CD4-positive, alpha-beta memory T cell (primary cell): ENCODE data around the gene SLC35A3. TPM values are rescaled to one million over a fixed set of nuclear protein-coding genes. Genes with fewer than 3 reads are reported as not detected.
"Not testable (repeated sequence)": the region's sequence is repeated elsewhere in the genome, so short reads cannot be mapped to it uniquely, and the experiment has no call there.

Source experiments
- CTCF ChIA-PET: fragments of 350-600 bp; sonication (Branson Sonifier 250); formaldehyde crosslinking; loops from one replicate; lab custom pipeline; 2021; ENCODE audit warnings: inconsistent platforms; ENCODE audit not compliant: partially characterized antibody; lab: Charles Lee
- POLR2A ChIA-PET: fragments of 350-600 bp; sonication (Branson Sonifier 250); formaldehyde crosslinking; loops from one replicate; lab custom pipeline; 2021; ENCODE audit not compliant: partially characterized antibody; lab: Charles Lee
- DNase-seq, 5 donors: peaks; one replicate each; pipeline versions ENCODE4 v3.0.0 to v3.0.0-alpha.2; 2020 to 2022; ENCODE audit warnings: mixed read lengths in 1 of 5
- H3K27ac ChIP-seq: one replicate; pipeline ENCODE4 v1.7.0; 2013; ENCODE audit warnings: low read depth, low read length
- H3K27me3 ChIP-seq: 2 replicates; pipeline ENCODE4 v1.7.0; 2013; ENCODE audit warnings: mild to moderate bottlenecking, low read length, moderate library complexity; ENCODE audit not compliant: insufficient read depth
- H3K36me3 ChIP-seq: 2 replicates; pipeline ENCODE4 v1.7.0; 2013; ENCODE audit warnings: mild to moderate bottlenecking, low read length, moderate library complexity; ENCODE audit not compliant: insufficient read depth
- H3K4me1 ChIP-seq: 2 replicates; pipeline ENCODE4 v1.7.0; 2013; ENCODE audit warnings: mild to moderate bottlenecking, low read length, moderate library complexity; ENCODE audit not compliant: insufficient read depth
- H3K4me3 ChIP-seq, 2 donors: one replicate each; pipeline ENCODE4 v1.7.0; 2013; ENCODE audit warnings: low read length in 2 of 2, mild to moderate bottlenecking in 1 of 2
- H3K9me3 ChIP-seq, 2 donors: one replicate each; pipeline ENCODE4 v1.7.0; 2013; ENCODE audit warnings: low read length in 2 of 2, control low read depth in 1 of 2; ENCODE audit not compliant: control insufficient read depth in 1 of 2
- H3K27ac Mint-ChIP-seq, 7 donors: one replicate each; pipeline ENCODE4 v1.8.0; 2020 to 2021; ENCODE audit warnings: mixed read lengths in 7 of 7, mild to moderate bottlenecking in 6 of 7, inconsistent platforms in 3 of 7, moderate library complexity in 3 of 7
- H3K27me3 Mint-ChIP-seq, 2 donors: one replicate each; pipeline ENCODE4 v1.8.0; 2020 to 2021; ENCODE audit warnings: mixed read lengths in 2 of 2
- H3K36me3 Mint-ChIP-seq, 2 donors: one replicate each; pipeline ENCODE4 v1.8.0; 2020 to 2021; ENCODE audit warnings: mixed read lengths in 2 of 2, inconsistent platforms in 1 of 2, mild to moderate bottlenecking in 1 of 2
- H3K4me1 Mint-ChIP-seq, 4 donors: one replicate each; pipeline ENCODE4 v1.8.0; 2020 to 2021; ENCODE audit warnings: mixed read lengths in 4 of 4, mild to moderate bottlenecking in 1 of 4
- H3K4me3 Mint-ChIP-seq, 8 donors: one replicate each; pipeline ENCODE4 v1.8.0; 2020 to 2021; ENCODE audit warnings: mixed read lengths in 8 of 8, mild to moderate bottlenecking in 7 of 8, moderate library complexity in 6 of 8, inconsistent platforms in 3 of 8
- H3K9me3 Mint-ChIP-seq, 8 donors: one replicate each; pipeline ENCODE4 v1.8.0; 2020 to 2021; ENCODE audit warnings: mixed read lengths in 8 of 8, mild to moderate bottlenecking in 5 of 8, inconsistent platforms in 3 of 8, moderate library complexity in 1 of 8
- intact Hi-C: fragments of 100-400 bp; cut with micrococcal nuclease; formaldehyde crosslinking; loops from one replicate; pipeline ENCODE4 v1.15.1; 2023
- polyA plus RNA-seq, 2 donors: library from polyadenylated mRNA; unstranded; fragments of 300-500 nt; fragmentation: Illumina TruSeq; gene quantifications; one replicate each; pipeline ENCODE4 v1.2.3, GENCODE V29; 2021
- total RNA-seq, 2 experiments: library from RNA; stranded (reverse); gene quantifications; one replicate each; pipeline ENCODE4 v1.2.3, GENCODE V29; 2021

The SLC35A3 gene
- total and polyA plus RNA-seq, 4 experiments from 2014 or later: 9.0 to 31.5 (median 18.5) TPM

DNA sequence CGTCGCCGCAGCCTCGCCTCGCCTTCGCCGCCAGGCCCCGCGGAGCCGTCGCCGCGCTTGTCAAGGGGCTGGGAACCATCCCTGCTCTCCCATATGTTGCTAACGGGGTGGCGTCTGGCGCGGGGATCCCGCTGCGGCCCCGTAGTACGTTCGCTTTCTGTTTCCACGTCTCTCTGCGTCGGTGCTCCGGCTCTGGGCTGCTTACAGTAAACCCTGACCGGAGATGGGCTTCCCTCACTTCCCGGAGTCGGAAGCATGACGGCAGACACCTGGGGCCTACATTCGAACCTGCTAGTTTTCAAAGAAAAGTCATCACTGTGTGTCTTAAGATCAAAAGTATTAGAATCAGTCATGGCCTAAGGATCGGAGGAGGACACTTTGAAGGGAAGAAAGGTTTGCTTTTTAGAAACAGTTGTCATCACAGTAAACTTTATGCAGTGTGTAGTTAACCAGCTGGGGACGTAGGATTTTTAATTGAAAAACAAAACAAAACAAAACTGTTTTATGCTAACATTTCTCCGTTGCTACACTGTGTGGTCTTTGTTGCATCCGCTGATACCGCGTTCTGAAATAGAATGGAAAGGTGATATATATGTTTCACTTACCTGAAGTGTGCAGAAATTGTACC, 69.0 kb downstream of the SLC35A3 start:
- peak overlapping the region; percentile 99 for H3K27ac ChIP-seq
- peaks cover 55% of the 10 kb centered on the region for H3K4me1 ChIP-seq
- Mint-ChIP-seq H3K27ac (peak overlapping the region; percentile 95 to 100 (median 99)), H3K4me1 (peaks cover 37 to 73% (median 52%) of the 10 kb centered on the region in 4 donors), H3K9me3 (peaks cover 0 to 2% (median 0%) of the 10 kb centered on the region in 8 donors), H3K36me3 (peaks cover 3 to 14% of the 10 kb centered on the region in 2 donors), H3K4me3 (peak overlapping the region; percentile 91 to 100 (median 97)), H3K27me3 (no peaks in the 10 kb centered on the region)
- ChIA-PET POLR2A (interaction anchor here (0.6 to 3.7 kb wide), 16 partner anchors 8 to 385 kb away, joined by 3 to 41 read pairs (median 4); partner anchors contain the start of genes AGL, CDC14A, RTCA and SASS6), CTCF (interaction anchor here (1.0 to 1.5 kb wide), 2 partner anchors 69 to 417 kb away, joined by 3 to 8 read pairs; partner anchors contain the start of gene SLC35A3)
- H3K4me3 ChIP-seq: peak overlapping the region; percentile 19 to 75
- intact Hi-C loops: loop anchor here (1.0 to 10.0 kb wide), 10 partner anchors 8 to 1226 kb away; partner anchors contain the start of genes AGL, CDC14A, DBT and RTCA
- peak; percentile 80 to 91 (median 84) for DNase-seq
- no peaks in the 10 kb centered on the region for H3K9me3 ChIP-seq
- no peaks in the 10 kb centered on the region for H3K27me3 ChIP-seq
- H3K36me3 ChIP-seq: no peaks in the 10 kb centered on the region

DNA sequence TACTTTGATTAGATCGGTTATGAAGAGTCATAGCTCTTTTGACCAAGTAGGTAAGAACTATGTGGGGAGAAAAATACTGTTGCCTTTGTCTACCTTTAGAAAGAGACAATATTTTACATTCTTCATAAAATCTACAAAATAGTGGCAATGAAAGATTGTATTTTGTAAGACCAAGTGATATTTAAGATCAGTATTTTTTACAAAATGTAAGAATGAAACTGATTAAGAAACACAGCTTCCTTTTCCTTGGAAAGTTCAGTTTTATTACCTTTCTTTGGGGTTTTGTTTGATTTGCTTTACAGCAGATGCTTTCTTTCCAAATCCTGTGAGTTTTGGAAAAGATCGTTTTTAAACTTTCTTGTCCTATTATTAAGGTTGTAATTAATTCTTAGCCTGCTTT, 69.8 kb downstream of the SLC35A3 start:
- Mint-ChIP-seq H3K4me3 (peak overlapping the region; percentile 91 to 100 (median 97)), H3K27ac (peak overlapping the region; percentile 95 to 100 (median 99)), H3K9me3 (peaks cover 0 to 2% (median 0%) of the 10 kb centered on the region in 8 donors), H3K27me3 (no peaks in the 10 kb centered on the region), H3K4me1 (peaks cover 42 to 81% (median 58%) of the 10 kb centered on the region in 4 donors), H3K36me3 (peaks cover 10 to 19% of the 10 kb centered on the region in 2 donors)
- H3K36me3 ChIP-seq: no peaks in the 10 kb centered on the region
- H3K4me1 ChIP-seq: peaks cover 62% of the 10 kb centered on the region
- no peaks in the 10 kb centered on the region for H3K27me3 ChIP-seq
- no peaks in the 10 kb centered on the region for H3K9me3 ChIP-seq
- ChIA-PET CTCF (no interaction called here), POLR2A (interaction anchor here (0.6 to 3.7 kb wide), 7 partner anchors 10 to 312 kb away, joined by 3 to 41 read pairs (median 5); partner anchors contain the start of genes AGL, CDC14A, SASS6 and SLC35A3)
- peak overlapping the region; percentile 99 for H3K27ac ChIP-seq
- intact Hi-C loops: loop anchor here (2.0 to 10.0 kb wide), 7 partner anchors 189 to 1225 kb away; partner anchors contain the start of genes AGL, CDC14A, DBT and RTCA
- no peak for DNase-seq
- H3K4me3 ChIP-seq: peak overlapping the region in 1 of 2 donors; percentile 75

DNA sequence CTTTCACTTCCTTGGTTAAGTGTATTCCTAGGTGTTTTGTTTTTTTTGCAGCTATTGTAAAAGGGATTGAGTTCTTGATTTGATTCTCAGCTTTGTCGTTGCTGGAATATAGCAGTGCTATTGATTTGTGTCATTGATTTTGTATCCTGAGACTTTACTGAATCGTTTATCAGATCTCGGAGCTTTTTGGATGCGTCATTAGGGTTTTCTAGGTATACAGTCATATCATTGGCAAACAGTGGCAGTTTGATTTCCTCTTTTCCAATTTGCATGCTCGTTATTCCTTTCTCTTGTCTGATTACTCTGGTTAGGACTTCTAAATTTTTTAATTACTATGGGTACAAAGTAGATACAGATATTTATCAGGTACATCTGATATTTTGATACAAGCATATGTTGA, 75.4 kb downstream of the SLC35A3 start:
- Histone ChIP-seq H3K27ac (no peak overlapping the region), H3K4me3 (no peak overlapping the region), H3K9me3 (no peaks in the 10 kb centered on the region), H3K27me3 (no peaks in the 10 kb centered on the region), H3K36me3 (no peaks in the 10 kb centered on the region), H3K4me1 (peaks cover 95% of the 10 kb centered on the region)
- peaks cover 59 to 97% (median 79%) of the 10 kb centered on the region in 4 donors for H3K4me1 Mint-ChIP-seq
- peak overlapping the region in 2 of 7 donors; percentile 1 to 78 for H3K27ac Mint-ChIP-seq
- no peaks in the 10 kb centered on the region for H3K27me3 Mint-ChIP-seq
- no peaks in the 10 kb centered on the region for H3K9me3 Mint-ChIP-seq
- H3K4me3 Mint-ChIP-seq: peak overlapping the region in 6 of 8 donors; percentile 8 to 59 (median 45)
- ChIA-PET POLR2A (no interaction called here), CTCF (no interaction called here)
- intact Hi-C loops: no loop called here
- H3K36me3 Mint-ChIP-seq: peaks cover 14 to 22% of the 10 kb centered on the region in 2 donors
- DNase-seq: no peak

DNA sequence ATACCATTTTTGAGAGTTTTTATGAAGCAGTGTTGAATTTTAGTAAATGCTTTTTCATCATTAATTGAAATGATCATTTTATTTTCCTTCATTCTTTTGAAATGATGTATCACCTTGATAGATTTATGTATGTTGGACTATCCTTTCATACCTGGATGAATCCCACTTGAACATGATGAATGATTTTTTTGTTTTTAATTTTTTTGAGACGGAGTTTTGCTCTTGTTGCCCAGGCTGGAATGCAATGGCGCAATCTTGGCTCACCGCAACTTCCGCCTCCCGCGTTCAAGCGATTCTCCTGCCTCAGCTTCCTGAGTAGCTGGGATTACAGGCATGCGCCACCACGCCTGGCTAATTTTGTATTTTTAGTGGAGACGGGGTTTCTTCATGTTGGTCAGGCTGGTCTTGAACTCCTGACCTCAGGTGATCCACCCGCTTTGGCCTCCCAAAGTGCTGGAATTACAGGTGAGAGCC, 77.5 kb downstream of the SLC35A3 start:
- DNase-seq, H3K9me3 ChIP-seq, H3K36me3 ChIP-seq, CTCF ChIA-PET, H3K9me3 Mint-ChIP-seq, H3K27me3 ChIP-seq, H3K4me3 ChIP-seq, H3K27me3 Mint-ChIP-seq, intact Hi-C loops: not testable (repeated sequence)
- Histone ChIP-seq H3K4me1 (peaks cover 76% of the 10 kb centered on the region), H3K27ac (peak overlapping the region; percentile 32)
- Mint-ChIP-seq H3K36me3 (peaks cover 19 to 34% of the 10 kb centered on the region in 2 donors), H3K4me3 (peak overlapping the region in 7 of 8 donors; percentile 0 to 79 (median 74)), H3K27ac (peak overlapping the region; percentile 59 to 95 (median 76)), H3K4me1 (peaks cover 55 to 88% (median 75%) of the 10 kb centered on the region in 4 donors)
- POLR2A ChIA-PET: interaction anchor here (0.6 to 1.0 kb wide), 2 partner anchors 9 to 339 kb away, joined by 3 read pairs; a partner anchor contains a TSS

DNA sequence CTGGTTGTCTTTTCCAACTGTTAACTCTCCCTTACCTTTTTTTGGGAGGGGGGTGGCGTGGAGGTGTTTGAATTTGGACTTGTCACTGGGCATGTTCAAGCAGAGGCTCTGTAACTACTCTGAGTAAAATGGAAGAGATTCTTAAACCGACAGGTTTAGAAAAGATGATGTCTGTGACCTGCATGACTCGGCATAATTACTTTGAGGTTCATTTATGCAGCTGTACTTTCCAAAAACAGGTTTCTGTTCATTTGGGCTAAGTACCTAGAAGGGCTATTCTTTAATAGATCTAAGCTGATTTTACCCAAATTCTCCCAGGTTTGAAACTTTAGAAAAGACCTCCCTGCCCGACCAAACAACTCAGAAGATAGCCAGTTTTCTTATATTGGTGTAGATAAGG, 80.3 kb downstream of the SLC35A3 start:
- H3K9me3 ChIP-seq: no peaks in the 10 kb centered on the region
- Mint-ChIP-seq H3K27ac (peak overlapping the region in 3 of 7 donors; percentile 4 to 55 (median 21)), H3K9me3 (no peaks in the 10 kb centered on the region), H3K27me3 (no peaks in the 10 kb centered on the region), H3K36me3 (peaks cover 16 to 33% of the 10 kb centered on the region in 2 donors), H3K4me3 (peak overlapping the region in 1 of 8 donors; percentile 35), H3K4me1 (peaks cover 45 to 69% (median 60%) of the 10 kb centered on the region in 4 donors)
- CTCF ChIA-PET: interaction anchor here (0.6 kb wide), 1 partner anchor 21 kb away, joined by 4 read pairs; no protein-coding TSS in a partner anchor
- no peak for DNase-seq
- H3K36me3 ChIP-seq: peaks cover 8% of the 10 kb centered on the region
- H3K27me3 ChIP-seq: no peaks in the 10 kb centered on the region
- H3K27ac ChIP-seq: no peak overlapping the region
- intact Hi-C loops: no loop called here
- POLR2A ChIA-PET: interaction anchor here (1.2 to 2.1 kb wide), 2 partner anchors 12 to 13 kb away, joined by 6 to 7 read pairs; a partner anchor contains a TSS
- H3K4me3 ChIP-seq: no peak overlapping the region
- peaks cover 50% of the 10 kb centered on the region for H3K4me1 ChIP-seq

DNA sequence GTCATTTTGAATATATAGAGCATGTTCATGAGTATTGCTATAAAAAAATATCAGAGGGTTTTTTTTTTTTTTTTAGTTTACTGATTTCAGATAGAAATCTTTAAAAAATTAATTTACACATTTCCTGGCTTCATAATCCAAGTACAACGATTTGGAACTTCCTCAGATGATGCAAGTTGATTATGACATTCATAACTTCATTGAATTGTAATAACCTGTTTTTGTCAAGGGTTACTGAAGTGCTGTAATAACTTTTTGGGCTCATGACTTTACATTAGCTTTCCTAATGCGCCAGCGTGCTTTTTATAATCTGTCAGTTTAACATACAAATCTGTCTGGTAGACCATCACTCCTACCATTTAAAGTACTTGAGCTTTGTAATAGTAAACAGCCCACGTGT, 81.6 kb downstream of the SLC35A3 start:
- H3K4me3 Mint-ChIP-seq: peak overlapping the region in 1 of 8 donors; percentile 18

More for the DNA sequence above, 81.6 kb downstream of the SLC35A3 start:
- H3K9me3 Mint-ChIP-seq: no peaks in the 10 kb centered on the region
- intact Hi-C loops: no loop called here
- no peaks in the 10 kb centered on the region for H3K27me3 Mint-ChIP-seq
- ChIA-PET POLR2A (interaction anchor here (0.7 to 2.1 kb wide), 2 partner anchors 13 to 100 kb away, joined by 3 to 7 read pairs; a partner anchor contains a TSS), CTCF (no interaction called here)
- Histone ChIP-seq H3K4me1 (peaks cover 37% of the 10 kb centered on the region), H3K4me3 (no peak overlapping the region), H3K36me3 (peaks cover 9% of the 10 kb centered on the region), H3K9me3 (no peaks in the 10 kb centered on the region), H3K27me3 (no peaks in the 10 kb centered on the region), H3K27ac (no peak overlapping the region)
- H3K27ac Mint-ChIP-seq: peak overlapping the region in 2 of 7 donors; percentile 35 to 57
- peaks cover 41 to 64% (median 54%) of the 10 kb centered on the region in 4 donors for H3K4me1 Mint-ChIP-seq
- DNase-seq: no peak
- H3K36me3 Mint-ChIP-seq: peaks cover 20 to 40% of the 10 kb centered on the region in 2 donors
